Stimulated activated CD8-positive, alpha-beta memory T cell treated with anti-CD3 and anti-CD28 coated beads, Interleukin-4, amount 100 ng/mL, for 1 hour (primary cell): ENCODE results near the gene CTBP1.

Experiments
- DNase-seq, 2 donors: peaks; one replicate each; pipeline ENCODE4 v3.0.0-alpha.2; 2020; ENCODE audit warnings: low read depth in 2 of 2, low spot score in 1 of 2

CTBP1 gene

DNA sequence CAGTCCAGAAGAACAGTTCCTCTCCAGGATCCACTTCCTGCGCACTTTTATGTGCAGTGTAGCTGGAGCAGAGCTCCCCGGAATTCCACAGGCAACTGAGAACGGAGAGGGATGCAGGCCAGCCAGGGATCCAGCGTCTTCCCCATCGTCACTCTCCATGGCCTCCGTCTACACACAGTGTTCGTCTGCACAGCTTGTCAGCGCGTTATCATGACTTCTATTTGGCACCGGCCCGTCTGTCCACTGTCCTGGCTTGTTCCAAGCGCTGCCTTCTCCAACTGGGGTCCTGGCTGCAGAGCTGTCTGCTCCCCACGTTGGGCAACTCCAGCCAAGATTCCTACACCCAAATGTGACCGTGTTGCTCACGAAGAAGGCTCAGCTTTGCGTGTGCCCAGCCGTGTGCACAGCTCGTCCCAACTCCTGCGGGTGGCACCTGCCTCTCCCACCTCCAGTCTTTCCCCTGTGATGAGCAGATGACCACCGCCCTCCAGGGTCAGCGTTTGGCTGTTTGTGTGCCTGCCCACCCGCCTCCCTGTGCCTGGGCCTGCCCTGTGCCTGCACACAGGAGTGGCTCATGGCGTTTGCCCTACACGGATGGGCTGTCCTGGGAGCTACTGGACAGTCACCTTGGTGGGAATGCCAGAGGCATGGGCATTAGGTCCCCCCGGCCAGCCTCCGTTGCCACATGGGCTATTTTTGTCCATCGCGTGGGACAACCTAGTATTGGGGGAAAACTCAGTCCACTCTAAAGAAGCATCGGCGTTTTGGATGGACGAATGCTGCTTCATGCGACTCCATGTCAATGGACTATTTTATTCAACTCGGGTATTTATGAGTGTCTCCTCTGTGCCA, 2.2 kb upstream of the CTBP1 start:
- DNase-seq, result no peak

DNA sequence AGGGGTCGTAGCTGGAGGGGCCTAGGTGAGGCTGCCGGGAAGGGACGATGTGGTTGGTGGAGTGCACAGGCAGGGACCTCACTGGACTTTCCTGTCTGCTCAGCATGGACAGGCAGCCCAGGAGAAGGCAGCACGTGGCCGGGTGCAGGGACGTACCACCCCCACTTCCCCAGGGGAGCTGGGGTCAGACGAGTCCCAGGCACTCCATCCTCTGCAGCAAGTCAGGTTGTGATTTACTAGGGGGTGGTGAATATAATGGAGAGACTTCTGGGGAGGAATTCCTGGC, 1.5 kb upstream of the CTBP1 start:
- DNase-seq, result no peak

DNA sequence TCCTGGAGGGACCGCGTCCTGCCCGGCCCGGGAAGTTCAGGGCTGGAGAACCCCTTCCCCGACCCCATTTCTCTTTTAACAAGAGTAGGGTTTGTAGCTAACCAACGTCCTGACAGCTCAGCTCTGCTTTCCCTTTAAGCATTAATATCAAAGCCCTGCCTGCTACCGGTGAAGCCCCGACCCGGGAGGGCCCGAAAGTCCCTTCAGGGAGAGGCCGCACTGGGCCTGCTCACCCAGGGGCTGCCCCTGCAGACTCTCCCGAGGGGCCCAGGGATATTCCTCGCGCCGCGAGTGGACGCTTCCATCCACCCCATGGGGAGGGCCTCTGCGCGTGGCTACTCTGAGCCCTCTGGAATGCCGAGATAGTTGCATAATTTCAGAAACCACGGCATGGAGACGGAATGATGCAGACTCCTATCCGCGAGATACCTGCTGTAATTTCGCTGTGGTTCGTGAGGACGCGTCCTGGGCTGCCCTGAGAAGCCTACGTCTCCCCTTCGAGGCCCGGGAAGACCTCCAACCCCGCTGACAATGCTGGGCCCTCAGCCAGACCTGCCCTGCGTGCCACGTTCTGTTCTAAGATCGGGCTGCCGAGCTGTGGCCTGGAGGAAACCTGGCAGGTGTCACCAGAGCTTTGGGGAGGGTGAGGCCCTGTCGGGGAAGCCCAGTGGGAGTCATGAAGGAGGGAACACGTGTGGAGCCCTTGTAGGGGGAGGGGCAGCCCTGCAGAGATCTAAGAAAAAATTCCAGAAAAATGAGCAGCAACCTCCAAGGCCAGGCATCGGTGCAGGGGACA, 999 bp upstream of the CTBP1 start:
- no peak for DNase-seq

DNA sequence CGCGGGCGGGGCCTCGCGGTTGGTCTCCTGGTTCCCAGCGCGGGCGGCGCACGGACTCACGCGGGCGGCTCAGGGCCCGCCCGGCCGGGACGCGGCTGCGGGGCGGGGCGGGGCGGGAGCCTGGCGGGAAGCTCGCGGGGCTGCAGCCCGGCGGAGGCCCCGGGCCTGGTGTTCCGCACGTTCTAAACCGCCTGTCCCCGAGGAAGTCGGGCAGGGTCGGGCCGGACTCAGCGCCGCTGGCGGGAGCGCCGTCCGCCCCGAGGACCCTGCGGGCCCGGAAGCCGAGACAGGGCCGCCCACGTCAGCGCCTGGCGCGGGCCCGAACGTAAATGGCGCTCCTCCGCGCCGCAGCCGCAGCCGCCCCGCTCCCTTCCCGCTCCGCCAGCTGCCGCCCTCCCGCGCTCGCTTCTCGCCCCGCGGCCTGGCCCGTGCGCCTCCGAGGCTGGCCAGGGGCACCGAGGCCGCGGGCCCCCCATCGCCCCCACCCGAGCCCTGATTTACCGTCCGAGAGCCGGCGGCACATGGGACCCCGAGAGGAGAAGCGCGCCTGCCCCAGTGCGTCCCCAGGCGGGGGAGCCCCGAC, 309 bp upstream of the CTBP1 start:
- peak; percentile 68 to 72 for DNase-seq

DNA sequence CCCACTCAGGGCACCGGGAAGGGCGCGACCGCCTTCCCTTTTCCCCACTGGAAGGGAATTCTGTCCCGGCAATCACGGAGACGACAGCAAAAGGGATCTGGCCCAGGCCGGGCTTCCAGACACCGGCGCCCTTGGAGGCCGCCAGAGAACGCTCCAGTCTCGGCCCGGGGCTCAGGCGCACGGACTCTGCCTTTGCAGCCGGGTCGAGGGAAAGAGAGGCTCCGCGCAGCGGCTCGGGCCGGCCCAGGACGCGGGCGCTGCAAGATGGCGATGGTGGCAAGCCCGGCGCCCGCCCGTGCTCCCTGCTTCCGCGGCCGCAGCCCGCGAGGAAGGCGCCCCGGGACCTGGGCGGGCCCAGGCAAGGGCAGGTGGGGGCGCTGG, 1.1 kb downstream of the CTBP1 start:
- no peak for DNase-seq

DNA sequence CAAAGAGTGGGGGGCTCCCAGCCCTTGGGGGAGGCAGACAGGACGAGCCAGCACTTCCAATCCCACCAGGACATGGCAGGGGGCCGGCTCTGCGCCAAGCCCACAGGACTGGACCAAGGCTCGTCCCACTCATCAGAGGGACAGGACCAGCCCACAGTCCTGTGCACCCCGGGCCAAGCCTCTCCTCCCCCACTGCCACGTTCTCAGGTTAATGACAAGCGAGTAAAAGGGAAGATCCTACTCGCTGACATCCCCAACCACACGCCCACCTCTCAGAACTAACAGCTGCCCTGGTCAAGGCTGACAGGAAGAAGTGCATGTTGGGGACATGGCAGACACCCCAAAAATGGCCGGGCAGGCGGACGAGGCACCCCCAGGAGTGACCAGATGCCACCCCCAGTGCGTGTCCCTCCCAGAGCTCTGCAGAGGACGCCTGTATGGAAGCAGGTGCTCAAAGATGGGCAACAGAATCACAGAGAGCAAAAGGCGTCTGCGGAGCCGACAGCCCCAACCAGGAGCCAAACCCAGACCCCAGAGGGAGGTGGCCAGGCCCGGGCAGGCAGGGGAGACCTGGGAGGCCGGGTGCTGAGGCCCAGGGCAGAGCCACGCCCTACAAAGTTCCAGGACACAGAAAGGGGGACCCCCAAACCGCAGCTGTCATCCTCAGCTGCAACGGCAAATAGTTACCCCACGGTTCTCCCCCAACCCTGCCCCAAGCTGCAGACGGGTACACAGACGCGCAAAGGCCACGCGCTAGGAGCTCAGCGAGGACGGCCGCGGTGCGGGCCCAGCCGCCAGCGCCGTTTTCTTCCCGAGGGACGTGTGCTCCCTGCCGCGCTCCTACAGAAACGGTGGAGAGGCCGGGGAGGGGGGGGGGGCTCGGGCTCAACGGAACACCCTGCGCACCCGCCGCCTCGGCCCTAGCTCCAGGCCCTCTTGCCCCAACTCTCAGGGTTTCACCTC, 1.7 kb downstream of the CTBP1 start:
- DNase-seq, result no peak

DNA sequence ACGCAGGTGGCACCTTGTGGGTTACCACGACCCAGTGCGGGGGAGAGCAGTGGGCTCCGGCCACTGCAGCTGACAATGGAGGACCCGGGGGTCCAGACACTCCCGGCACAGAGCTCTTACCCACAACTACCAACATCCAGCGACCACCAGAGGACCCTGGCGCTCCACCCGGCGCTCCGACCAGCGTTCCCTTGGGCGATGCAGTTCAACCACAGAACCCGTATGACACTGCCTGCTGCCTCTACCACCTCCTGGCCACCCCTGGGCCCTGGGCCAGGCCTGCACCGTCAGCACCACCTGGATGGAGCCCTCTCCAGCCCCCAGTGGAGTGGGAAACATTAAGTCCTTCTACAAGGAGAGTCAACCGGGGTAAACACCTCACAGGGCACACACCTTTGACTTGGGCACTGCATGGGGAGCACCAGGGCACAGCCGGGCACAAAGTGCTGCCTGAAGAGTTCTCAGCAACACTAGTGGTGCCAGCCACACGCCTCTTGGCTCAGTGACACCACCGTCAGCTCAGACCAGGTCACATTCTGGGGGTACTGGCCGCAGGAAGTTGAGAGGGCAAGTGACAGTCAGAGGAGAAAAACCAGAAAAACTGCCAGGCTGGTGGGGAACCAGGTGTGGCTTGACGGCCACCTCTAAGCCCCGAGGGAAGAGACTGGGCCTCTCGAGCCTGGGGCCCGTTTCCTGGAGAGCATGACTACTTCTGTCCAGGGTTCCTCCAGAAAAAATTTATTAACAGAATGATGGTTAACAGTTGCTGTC, 2.6 kb downstream of the CTBP1 start:
- no peak for DNase-seq

DNA sequence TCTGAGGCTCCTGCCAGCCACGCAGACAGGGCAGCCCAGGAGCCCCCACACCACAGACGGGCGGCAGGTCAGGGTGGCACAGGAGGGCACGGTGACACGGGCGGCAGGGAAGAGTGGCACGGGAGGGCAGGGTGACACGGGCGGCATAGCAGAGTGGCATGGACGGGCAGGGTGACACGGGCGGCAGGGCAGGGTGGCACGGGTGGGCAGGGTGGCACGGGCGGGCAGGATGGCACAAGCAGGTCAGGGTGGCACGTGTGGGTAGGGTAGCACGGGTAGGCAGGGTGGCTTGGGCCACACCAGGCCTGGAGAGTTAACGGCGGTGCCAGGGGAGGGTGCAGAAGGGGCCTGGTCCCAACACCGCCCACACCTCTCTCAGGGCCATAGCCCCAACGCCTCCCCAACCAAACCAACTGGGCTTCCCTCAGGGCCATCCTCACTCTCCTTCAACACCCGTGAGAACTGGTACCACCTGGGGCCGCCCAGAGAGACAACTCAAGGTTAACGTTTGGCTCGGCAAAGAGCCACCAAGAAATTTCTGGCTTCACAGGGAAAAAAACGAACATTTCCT, 3.4 kb downstream of the CTBP1 start:
- no peak for DNase-seq

DNA sequence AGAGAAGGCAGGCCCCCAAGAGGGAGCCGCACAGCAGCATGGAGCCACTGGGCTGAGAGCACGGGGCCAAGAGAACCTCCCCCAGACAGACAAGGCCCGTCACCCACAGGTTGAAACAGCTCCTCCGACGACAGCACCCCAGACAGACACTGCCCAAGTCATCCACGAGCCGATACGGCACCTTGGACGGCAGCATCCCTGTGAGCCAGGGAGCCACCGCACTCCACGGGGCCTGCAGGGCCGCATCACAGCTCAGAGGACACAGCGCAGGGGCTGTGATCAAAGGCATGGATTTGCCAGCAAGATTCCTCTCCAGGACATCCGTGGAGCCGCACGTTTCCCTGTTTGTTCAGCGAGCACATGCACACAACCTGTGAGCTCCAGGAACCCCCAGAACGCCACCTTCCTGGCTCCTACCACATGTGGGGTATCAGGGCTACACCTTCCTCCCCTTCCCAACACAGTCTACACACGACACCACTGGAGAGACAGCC, 3.9 kb downstream of the CTBP1 start:
- DNase-seq, result no peak

DNA sequence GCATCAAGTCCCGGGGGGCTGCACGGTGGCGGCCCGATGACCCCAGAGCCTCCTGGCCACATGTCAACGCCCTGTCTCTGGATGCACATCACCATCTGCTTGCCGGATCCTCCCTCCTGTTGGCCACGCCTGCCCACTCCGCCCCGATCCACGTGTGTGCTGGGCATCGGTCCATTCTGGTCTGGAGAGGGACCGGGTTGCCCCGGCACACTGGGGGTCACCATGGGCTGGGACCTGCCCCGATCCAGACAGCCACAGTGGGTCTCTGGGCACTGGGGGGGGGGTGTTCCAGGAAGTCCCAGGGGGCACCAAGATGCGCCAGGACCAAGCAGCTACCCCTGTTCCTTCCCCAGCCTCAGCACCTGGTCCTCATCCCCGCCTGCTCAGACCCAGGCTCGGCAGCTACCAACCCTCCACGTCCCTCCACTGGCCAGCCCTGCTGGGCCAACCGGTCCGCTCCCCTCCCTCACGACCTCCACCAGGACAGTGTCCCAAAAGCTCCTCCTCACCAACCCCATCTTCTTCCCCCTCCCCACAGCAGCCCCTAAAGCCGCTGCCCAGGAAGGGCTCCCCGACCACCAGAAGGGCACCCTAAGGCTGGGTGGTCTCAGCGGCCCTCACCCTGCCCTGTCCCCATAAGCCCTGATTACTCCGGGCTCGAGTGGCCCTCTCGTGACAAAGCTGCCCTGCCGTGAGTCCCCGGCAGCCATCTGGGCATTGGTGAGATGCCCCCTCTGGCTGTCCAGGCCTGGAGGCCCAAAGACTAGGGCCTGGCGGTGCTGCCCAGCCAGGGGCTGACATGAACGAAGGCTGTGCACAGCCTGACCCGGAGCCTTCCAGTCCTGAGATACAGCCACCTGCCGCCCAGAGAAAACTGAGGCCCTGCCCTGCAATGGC, 4.6 kb downstream of the CTBP1 start:
- DNase-seq, result no peak

DNA sequence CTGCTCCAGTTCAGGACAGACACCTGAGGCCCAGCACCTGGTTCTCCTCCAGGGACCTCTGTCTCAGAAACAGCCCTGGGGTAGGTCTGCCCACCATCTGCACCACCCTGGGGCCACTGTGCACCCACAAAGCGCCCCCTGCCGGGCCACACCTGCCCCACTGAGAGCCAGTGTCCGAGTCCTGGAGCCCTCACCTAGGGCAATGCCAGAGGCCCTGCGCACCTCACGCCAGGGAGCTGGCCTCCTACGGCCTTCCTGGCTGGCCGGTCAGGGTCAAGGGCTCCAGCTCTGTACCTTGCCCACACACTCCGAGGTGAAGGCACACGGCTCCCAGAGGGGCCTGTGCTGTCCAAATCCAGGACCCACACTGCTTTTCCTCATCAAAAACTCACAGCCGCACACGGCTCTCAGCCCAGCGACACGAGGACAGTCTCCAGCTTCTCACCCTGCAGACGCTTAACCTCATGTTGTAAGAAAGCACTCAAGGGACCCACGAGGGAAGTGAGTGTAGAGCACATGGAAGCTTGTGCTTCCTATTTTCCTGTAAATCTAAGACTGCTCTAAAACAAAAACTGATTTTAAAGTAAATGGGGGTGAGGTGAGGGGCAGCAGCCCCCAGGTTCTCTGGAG, 5.4 kb downstream of the CTBP1 start:
- no peak for DNase-seq

DNA sequence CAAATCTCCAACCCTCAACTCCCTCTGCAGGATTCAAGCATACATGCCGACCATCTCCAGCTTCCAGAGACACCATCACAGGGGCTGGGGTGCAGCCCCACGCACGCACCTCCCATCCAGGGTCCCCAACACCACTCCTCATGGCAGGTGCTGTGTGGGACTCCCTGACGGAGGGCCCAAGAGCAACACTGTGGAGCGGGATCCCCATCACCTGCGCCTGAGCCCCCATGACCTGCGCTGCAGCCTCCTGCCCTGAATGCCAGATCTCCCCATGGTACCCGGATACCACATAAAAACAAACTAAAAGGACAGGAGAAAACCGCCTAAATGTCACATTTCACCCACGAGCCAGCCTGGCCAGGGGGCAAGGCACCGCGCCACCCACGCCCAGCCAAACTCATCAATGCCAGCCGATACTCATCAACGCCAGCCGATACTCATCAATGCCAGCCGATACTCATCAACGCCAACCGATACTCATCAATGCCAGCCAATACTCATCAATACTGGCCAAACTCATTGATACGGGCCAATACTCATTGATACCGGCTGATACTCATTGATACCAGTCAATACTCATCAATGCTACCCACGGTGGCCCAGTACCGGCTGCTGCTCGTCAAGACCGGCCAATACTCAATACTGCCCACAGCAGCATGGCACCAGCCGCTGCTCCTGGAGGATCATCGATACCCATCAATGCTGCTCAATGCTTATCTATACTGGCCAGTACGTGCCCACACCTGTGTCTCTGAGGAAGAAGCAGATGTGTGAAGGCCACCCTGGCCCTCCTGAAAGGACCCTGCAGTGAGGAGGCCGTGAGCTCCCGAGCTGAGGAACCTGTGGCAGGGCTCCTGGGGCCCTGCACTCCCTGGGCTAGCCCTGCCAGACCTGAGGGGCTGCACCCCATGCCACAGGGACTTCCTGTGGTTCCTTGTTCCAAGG, 6.2 kb downstream of the CTBP1 start:
- no peak for DNase-seq

DNA sequence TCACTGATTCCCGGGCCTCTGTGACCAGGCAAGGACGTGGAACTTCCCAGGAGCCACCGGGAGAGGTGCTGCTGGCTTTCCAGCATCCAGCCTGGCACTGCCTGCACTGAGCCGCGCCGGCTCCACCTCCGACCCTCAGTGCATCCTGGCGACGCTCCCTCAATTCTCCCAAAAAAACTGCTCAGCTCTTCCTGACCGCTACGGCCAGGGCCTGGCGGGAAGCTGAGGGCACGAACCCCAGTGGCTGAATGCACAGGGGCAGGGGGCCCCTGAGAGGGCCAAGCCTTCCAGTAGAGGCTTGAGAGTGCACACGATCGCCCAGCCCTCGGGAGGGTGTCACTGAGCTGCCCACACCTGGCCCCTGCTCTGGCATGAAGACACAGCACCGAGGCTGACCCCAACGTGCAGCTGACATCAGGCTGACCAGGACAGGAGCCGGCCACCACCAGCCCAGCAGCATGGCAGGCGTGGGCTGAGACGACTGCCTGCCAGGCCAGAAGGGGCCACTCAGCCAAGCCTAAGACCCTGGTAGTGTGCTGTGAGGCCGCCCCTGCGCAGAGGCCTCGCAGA, 6.9 kb downstream of the CTBP1 start:
- no peak for DNase-seq

DNA sequence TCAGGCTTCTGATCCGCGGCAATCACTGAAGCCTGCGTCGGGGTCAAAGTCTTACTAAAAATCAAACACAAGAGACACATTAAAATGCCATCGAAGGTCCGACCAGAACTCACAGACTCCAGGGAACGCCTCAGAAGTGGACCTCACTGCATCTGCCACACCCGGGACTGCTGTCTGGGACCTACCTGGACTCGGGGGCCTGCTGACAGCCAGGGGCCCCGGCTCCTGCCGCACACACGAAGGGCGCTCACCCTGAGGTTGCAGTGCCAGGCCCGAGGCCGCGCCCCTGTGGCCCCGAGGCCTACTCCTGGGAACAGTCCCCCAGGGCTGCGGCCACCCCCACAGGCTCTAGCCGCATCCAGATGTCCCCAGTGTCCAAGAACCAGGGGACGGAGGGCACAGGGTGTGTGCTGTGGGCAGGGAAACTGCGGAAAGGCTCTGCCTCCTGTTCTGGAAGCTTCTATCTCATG, 7.4 kb downstream of the CTBP1 start:
- DNase-seq, result no peak

DNA sequence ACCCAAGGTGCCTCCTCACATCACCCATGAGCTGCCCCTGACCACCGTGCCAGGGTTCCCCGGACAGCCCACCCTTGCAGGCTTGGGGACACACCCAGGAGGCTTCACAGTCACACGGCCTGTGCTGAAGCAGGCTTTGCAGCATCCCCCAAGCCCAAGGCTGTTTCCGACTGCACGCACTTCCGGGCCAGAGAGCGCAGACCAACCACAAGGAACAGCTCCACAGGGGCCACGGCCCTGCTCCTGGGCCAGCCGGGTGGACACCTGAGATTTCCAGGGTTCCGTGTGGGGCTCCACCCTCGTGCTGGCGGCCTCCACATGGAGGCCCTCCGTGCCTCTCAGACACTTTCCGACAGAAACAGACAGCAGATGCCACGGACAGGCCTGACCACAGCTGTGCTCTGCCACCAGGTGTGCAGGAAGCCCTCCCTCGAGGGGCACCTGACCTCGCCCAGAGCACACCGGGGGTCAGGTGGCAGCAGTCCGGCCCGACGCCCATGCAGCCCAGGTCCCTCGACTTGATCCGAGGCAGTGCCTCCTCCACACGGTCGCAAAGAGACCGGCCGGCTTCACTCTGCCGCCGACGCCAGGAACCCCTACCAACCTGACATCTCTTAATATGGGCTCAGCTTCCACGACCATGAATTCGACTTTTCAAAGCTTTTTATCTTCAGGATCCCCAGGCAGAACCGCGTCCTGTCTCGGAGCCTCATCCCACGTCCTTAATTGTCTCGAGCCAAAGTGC, 8.0 kb downstream of the CTBP1 start:
- no peak for DNase-seq

DNA sequence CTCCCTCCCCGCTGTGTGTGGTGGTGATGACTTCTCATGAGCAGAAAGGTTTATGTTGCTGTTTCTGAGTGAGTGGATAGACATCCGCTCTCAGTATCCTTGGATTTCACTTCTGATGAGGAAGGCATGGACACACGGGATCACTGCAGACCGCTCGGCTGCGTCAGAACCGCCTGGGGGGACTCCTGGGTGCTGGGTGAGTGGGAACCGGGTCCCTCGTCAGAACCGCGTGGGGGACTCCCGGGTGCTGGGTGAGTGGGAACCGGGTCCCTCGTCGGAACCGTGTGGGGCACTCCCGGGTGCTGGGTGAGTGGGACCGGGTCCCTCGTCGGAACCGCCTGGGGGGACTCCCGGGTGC, 9.0 kb downstream of the CTBP1 start:
- no peak for DNase-seq
